ENCODE measurements around the gene ZNF280B. TPM values are rescaled to one million over a fixed set of nuclear protein-coding genes. Genes with fewer than 3 reads are reported as not detected.

Gene ZNF280B
- total and polyA plus RNA-seq, 2 experiments from 2014 or later, result 0.11 to 0.45 TPM

DNA sequence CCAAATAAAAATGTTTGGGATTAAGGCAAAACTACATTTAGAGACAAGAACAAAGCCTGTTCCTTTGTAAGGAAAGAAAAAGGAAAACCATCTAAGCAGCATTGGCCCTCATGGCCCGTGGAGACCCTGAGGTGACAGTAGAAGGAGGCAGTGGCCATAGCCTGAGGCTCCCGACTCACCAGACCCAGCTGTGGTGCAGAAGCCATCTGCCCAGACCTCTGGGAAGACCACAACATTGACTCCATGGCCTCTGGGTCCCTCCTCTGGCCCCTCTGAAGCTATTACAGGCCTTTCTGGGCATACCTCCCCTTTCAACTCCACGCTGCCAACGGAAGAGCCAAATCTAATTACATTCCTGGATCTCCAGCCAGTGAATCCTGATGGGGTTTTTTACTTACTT is 44.1 kb upstream of the ZNF280B start:
- Histone ChIP-seq H3K9me2 (ENCODE audit: insufficient read depth) (no peaks in the 10 kb centered on the region), H3K27ac (no peak overlapping the region), H3F3A (ENCODE audit: insufficient read depth) (no peaks in the 10 kb centered on the region), H2AFZ (no peak overlapping the region), H3K4me3 (no peak overlapping the region), H3K27me3 (replicated peaks; ENCODE audit: insufficient read depth) (peaks cover 5% of the 10 kb centered on the region; the same call in 1 of the 2 replicates), H3K36me3 (ENCODE audit: low read depth) (no peaks in the 10 kb centered on the region), H3K9me3 (ENCODE audit: low read depth) (no peaks in the 10 kb centered on the region), H3K79me2 (ENCODE audit: insufficient read depth) (no peaks in the 10 kb centered on the region), H3K4me1 (ENCODE audit: insufficient read depth) (no peaks in the 10 kb centered on the region), H4K20me1 (ENCODE audit: insufficient read depth) (no peaks in the 10 kb centered on the region), H3K9ac (no peak overlapping the region), H3K4me2 (ENCODE audit: unreplicated experiment) (no peak overlapping the region)
- DNase-seq, result no peak
- WGBS, 2 experiments (ENCODE audit: low coverage in 1 of 2, low lambda C conversion rate in 2 of 2, missing lambda C conversion rate in 2 of 2), result 18 to 23% methylated on average over 4 of the region's 4 CpGs
- in situ Hi-C loops (cut with MboI), result no loop called here
- TF ChIP-seq EZH2phosphoT487 (IDR thresholded peaks at IDR 0.05; ENCODE audit: insufficient read depth, low read depth) (no peak), EZH2 (IDR thresholded peaks at IDR 0.05; ENCODE audit: insufficient read depth, poor library complexity, severe bottlenecking) (no peak)

DNA sequence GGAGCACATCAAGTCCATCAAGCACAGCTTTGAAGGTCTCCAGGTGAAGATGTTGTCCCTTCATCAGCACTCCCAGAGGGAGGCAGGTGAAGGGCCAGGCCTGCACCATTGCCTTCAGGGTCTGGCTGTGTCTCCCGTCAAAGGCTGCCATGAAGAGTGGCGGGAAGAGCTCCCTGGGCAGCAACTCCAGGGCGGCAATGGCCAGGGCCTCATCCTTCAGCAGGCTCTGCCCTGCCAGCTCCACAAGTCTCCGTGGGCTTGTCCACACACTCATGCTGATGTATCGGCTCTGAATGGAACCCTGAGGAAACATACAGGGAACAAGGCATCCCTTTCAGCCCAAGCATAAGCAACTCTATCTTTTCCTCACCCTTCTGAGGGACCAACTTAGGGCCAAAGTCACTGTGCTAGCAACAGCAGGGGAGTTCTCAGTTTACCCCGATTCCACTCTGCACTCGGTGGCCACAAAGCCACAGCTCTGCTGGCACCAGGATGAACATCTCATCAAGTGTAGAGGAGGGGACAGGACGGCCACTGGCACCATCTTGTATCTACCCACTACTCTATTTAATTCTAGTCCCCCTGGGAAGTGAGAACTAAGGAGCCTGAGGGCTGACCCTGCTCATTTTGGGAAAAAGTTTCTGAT is 42.4 kb upstream of the ZNF280B start:
- no peak overlapping the region for H3K27ac ChIP-seq
- no peak overlapping the region for H3K4me2 ChIP-seq (ENCODE audit: unreplicated experiment)
- TF ChIP-seq EZH2phosphoT487 (IDR thresholded peaks at IDR 0.05; ENCODE audit: insufficient read depth, low read depth) (no peak), EZH2 (IDR thresholded peaks at IDR 0.05; ENCODE audit: insufficient read depth, poor library complexity, severe bottlenecking) (no peak)
- no peak overlapping the region for H3K4me3 ChIP-seq
- 31 to 36% methylated on average over 6 to 8 of the region's 8 CpGs for WGBS, 2 experiments (ENCODE audit: low coverage in 1 of 2, low lambda C conversion rate in 2 of 2, missing lambda C conversion rate in 2 of 2)
- no peak for DNase-seq
- H4K20me1 ChIP-seq (ENCODE audit: insufficient read depth), result no peaks in the 10 kb centered on the region
- H3K9me2 ChIP-seq (ENCODE audit: insufficient read depth), result no peaks in the 10 kb centered on the region
- no peaks in the 10 kb centered on the region for H3K79me2 ChIP-seq (ENCODE audit: insufficient read depth)
- no peaks in the 10 kb centered on the region for H3K9me3 ChIP-seq (ENCODE audit: low read depth)
- H3K27me3 ChIP-seq (replicated peaks; ENCODE audit: insufficient read depth), result peaks cover 8% of the 10 kb centered on the region; the same call in 1 of the 2 replicates
- no peaks in the 10 kb centered on the region for H3K36me3 ChIP-seq (ENCODE audit: low read depth)
- no peak overlapping the region for H3K9ac ChIP-seq
- no peak overlapping the region for H2AFZ ChIP-seq
- H3K4me1 ChIP-seq (ENCODE audit: insufficient read depth), result no peaks in the 10 kb centered on the region
- H3F3A ChIP-seq (ENCODE audit: insufficient read depth), result no peaks in the 10 kb centered on the region
- in situ Hi-C loops (cut with MboI), result no loop called here

DNA sequence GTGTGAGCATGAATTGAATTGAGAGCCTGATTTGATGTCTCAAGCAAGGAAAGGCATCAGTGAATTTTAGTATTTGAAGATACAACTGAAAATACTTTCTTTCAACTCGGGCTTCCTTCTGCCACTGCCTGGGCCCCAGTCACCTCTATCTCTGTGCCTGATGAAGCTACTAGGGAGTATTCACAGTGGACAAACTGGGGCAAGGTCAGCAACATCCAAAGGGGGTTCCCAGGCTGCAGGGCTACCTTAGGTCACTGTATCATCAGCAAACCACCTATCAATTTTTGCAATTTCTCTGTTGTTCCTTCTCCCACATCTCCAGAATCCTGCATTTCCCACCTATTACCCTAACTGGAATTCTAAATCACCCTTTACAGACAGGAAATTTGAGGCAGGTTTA is 40.4 kb upstream of the ZNF280B start:
- in situ Hi-C loops (cut with MboI), result no loop called here
- H3K27me3 ChIP-seq (replicated peaks; ENCODE audit: insufficient read depth), result peaks cover 8% of the 10 kb centered on the region; the same call in 1 of the 2 replicates
- H4K20me1 ChIP-seq (ENCODE audit: insufficient read depth), result no peaks in the 10 kb centered on the region
- H2AFZ ChIP-seq, result no peak overlapping the region
- TF ChIP-seq EZH2 (IDR thresholded peaks at IDR 0.05; ENCODE audit: insufficient read depth, poor library complexity, severe bottlenecking), result no peak
- no peak for TF ChIP-seq EZH2phosphoT487 (IDR thresholded peaks at IDR 0.05; ENCODE audit: insufficient read depth, low read depth)
- no peaks in the 10 kb centered on the region for H3K79me2 ChIP-seq (ENCODE audit: insufficient read depth)
- H3K27ac ChIP-seq, result no peak overlapping the region
- no peak overlapping the region for H3K4me2 ChIP-seq (ENCODE audit: unreplicated experiment)
- no peak for DNase-seq
- H3K4me3 ChIP-seq, result no peak overlapping the region
- H3K9me2 ChIP-seq (ENCODE audit: insufficient read depth), result no peaks in the 10 kb centered on the region
- H3F3A ChIP-seq (ENCODE audit: insufficient read depth), result no peaks in the 10 kb centered on the region
- 0% methylated on average over 1 of the region's 1 CpG for WGBS, 2 experiments (ENCODE audit: low coverage in 1 of 2, low lambda C conversion rate in 2 of 2, missing lambda C conversion rate in 2 of 2)
- H3K9me3 ChIP-seq (ENCODE audit: low read depth), result no peaks in the 10 kb centered on the region
- no peak overlapping the region for H3K9ac ChIP-seq
- H3K36me3 ChIP-seq (ENCODE audit: low read depth), result no peaks in the 10 kb centered on the region
- no peaks in the 10 kb centered on the region for H3K4me1 ChIP-seq (ENCODE audit: insufficient read depth)

DNA sequence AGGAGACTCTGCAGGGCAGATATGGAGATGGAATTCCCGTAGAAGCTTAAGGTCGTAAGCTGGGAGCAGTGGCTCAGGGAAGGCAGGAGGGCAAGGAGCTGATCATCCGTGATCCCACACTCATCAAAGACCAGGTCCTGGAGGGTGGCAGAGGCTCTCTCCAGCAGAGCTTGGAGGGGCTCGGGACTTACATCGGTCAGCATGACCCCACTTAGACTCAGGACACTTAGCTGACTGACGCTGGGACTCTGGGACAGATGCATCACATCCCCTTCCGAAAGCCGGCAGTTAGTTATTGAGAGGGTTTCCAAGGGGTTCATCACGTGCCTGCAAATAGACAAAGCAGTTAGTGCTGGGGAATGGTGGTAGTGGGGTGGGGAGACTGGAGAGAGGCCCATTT is 39.8 kb upstream of the ZNF280B start:
- Histone ChIP-seq H3K9me2 (ENCODE audit: insufficient read depth) (no peaks in the 10 kb centered on the region), H3K79me2 (ENCODE audit: insufficient read depth) (no peaks in the 10 kb centered on the region), H3F3A (ENCODE audit: insufficient read depth) (no peaks in the 10 kb centered on the region)

More for the DNA sequence above, 39.8 kb upstream of the ZNF280B start:
- H3K4me2 ChIP-seq (ENCODE audit: unreplicated experiment), result no peak overlapping the region
- no peaks in the 10 kb centered on the region for H3K36me3 ChIP-seq (ENCODE audit: low read depth)
- no peak overlapping the region for H3K9ac ChIP-seq
- no peaks in the 10 kb centered on the region for H3K4me1 ChIP-seq (ENCODE audit: insufficient read depth)
- in situ Hi-C loops (cut with MboI), result no loop called here
- H4K20me1 ChIP-seq (ENCODE audit: insufficient read depth), result no peaks in the 10 kb centered on the region
- no peak for TF ChIP-seq EZH2phosphoT487 (IDR thresholded peaks at IDR 0.05; ENCODE audit: insufficient read depth, low read depth)
- TF ChIP-seq EZH2 (IDR thresholded peaks at IDR 0.05; ENCODE audit: insufficient read depth, poor library complexity, severe bottlenecking), result no peak
- H3K9me3 ChIP-seq (ENCODE audit: low read depth), result no peaks in the 10 kb centered on the region
- no peak for DNase-seq
- no peak overlapping the region for H3K27ac ChIP-seq
- peaks cover 8% of the 10 kb centered on the region; the same call in 1 of the 2 replicates for H3K27me3 ChIP-seq (replicated peaks; ENCODE audit: insufficient read depth)
- 34 to 42% methylated on average over 9 of the region's 9 CpGs for WGBS, 2 experiments (ENCODE audit: low coverage in 1 of 2, low lambda C conversion rate in 2 of 2, missing lambda C conversion rate in 2 of 2)
- no peak overlapping the region for H2AFZ ChIP-seq
- H3K4me3 ChIP-seq, result no peak overlapping the region
